GM19372 (cell line): Measurements from ENCODE around the gene ACSM6.

Source experiments
- ATAC-seq: cut with Tn5 transposase; IDR thresholded peaks from one replicate; pipeline ENCODE4 v1.9.1; 2021; ENCODE audit warnings: mild to moderate bottlenecking, low read depth, moderate library complexity; ENCODE audit not compliant: unreplicated experiment

ACSM6 gene

GRCh38 chr10:95265572-95265971 is 71.5 kb downstream of the ACSM6 start:
- no peak for ATAC-seq

- no peak for ATAC-seq
Observed at GRCh38 chr10:95266674-95267095, 72.6 kb downstream of the ACSM6 start.

GRCh38 chr10:95267251-95267650 is 73.2 kb downstream of the ACSM6 start:
- ATAC-seq = no peak

GRCh38 chr10:95268438-95268837 is 74.4 kb downstream of the ACSM6 start:
- ATAC-seq = no peak

GRCh38 chr10:95273393-95274312 is 79.6 kb downstream of the ACSM6 start:
- no peak for ATAC-seq

GRCh38 chr10:95275726-95276366 is 81.8 kb downstream of the ACSM6 start:
- ATAC-seq = no peak

GRCh38 chr10:95276367-95277200 is 82.5 kb downstream of the ACSM6 start:
- no peak for ATAC-seq

- no peak for ATAC-seq
Observed at GRCh38 chr10:95277201-95277570, 83.1 kb downstream of the ACSM6 start.

GRCh38 chr10:95277614-95278013 is 83.6 kb downstream of the ACSM6 start:
- ATAC-seq = no peak
